HG03457 (cell line): Measurements from ENCODE around the gene SLC16A10.
A peak's percentile ranks its signal among the peaks of the same experiment; 100 is the strongest.
"Not testable (repeated sequence)": the region's sequence is repeated elsewhere in the genome, so short reads cannot be mapped to it uniquely, and the experiment has no call there.

Source experiments
- ATAC-seq: cut with Tn5 transposase; IDR thresholded peaks from one replicate; pipeline ENCODE4 v1.9.1; 2021; ENCODE audit warnings: moderate number of reproducible peaks; ENCODE audit not compliant: unreplicated experiment

SLC16A10 gene

DNA sequence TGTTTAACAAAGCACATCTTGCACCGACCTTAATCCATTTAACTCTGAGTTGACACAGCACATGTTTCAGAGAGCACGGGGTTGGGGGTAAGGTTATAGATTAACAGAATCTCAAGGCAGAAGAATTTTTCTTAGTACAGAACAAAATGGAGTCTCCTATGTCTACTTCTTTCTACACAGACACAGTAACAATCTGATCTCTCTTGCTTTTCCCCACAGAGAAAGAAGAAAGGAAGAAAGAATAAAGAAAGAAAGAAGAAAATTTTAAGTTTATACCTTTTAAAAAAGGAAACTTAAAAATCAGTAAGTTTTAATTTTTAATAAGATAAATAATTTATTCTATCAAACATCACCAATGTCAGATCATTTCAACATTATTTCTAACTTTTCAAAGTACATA is 168.5 kb downstream of the SLC16A10 start:
- ATAC-seq = not testable (repeated sequence)

- ATAC-seq = no peak
Observed at GRCh38 chr6:111256646-111257045, 169.3 kb downstream of the SLC16A10 start.

- no peak for ATAC-seq
Observed at GRCh38 chr6:111258010-111258409, 170.7 kb downstream of the SLC16A10 start.

DNA sequence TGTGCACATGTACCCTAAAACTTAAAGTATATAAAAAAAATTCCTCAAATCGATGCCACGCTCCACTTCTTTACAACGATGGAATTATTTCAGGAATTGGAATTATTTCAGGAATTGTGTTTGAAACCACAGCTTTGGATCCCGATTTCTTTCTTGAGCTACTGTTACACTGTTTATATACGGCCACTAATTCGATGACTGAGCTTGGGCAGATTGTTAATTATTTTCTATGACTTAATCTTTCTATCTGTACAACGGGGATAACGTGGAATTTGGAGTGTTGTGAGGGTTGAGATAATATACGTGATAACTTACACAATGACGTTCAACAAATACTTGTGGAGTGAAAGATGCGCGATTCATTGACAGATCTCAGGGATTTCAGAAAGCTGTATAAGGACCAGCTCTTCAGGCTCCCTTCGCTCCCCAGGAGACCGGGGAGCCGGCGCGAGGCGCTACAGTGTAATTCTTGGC is 171.3 kb downstream of the SLC16A10 start:
- no peak for ATAC-seq

DNA sequence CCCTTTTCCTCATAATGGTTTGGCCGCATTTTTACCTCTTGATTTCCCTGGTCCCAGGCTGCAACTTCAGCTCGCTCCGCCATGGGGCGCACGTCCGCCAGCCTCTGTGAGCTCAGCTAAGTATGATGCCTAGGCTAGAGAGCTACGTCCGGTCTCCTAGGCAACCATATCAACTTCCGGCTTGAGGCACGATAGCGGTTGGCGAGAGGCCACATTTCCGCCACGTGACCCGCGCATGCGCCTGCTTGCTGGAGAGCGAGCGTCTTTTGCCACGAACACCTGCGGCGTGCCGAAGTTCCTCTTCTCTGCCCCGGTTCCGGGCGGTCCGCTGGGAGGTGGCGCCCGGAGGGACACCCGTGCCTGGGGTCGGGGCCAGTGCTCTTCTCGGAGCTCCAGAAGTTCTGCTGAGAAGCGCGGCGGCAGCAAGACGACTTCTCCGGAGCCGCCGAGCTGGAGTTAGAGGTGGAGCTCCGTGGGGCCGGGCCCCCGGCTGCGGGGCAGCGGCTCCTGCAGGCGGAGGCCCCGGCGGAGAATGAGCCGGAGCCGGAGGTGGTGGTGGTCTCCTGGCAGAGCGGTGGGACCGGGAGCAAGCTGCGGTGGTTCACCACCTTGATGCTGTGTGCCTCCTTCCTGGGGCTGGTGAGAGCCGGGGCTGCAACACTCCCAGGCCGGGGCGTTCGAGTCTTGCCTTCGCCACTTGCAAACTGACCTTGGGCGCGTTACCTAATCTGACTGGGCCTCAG is 172.0 kb downstream of the SLC16A10 start:
- peak; percentile 97 for ATAC-seq

GRCh38 chr6:111260570-111261298 is 173.4 kb downstream of the SLC16A10 start:
- ATAC-seq = no peak

DNA sequence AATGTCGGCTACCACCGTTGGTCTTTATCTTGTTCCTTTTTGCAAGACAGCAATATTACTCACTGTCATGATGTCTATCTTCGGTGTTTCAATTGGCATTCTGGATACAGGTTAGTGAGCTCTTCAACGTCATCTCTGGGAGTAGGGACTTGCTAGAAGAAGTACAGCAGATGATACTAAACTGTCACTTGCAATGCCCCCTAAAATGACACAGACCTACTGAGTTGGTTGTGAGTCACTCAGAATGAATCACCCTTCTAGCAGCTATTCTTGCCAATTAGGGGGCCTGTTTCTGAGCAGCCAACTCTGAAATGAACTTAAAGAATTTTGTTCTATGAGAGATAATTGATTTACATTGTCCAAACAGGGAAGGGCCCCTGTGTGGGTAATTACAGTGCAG is 176.5 kb downstream of the SLC16A10 start:
- no peak for ATAC-seq

- ATAC-seq = no peak
Observed at GRCh38 chr6:111265842-111266241, 178.5 kb downstream of the SLC16A10 start.

DNA sequence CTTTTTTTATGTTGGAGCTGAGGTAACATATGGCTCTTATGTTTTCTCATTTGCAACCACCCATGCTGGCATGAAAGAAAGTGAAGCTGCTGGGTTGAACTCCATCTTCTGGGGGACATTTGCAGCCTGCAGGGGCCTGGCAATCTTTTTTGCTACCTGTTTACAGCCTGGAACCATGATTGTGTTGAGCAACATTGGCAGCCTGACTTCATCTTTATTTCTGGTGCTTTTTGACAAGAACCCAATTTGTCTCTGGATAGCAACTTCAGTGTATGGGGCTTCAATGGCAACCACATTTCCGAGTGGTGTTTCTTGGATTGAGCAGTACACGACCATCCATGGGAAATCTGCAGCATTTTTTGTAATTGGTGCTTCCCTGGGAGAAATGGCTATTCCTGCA is 179.0 kb downstream of the SLC16A10 start:
- no peak for ATAC-seq

GRCh38 chr6:111267764-111268333 is 180.5 kb downstream of the SLC16A10 start:
- no peak for ATAC-seq

DNA sequence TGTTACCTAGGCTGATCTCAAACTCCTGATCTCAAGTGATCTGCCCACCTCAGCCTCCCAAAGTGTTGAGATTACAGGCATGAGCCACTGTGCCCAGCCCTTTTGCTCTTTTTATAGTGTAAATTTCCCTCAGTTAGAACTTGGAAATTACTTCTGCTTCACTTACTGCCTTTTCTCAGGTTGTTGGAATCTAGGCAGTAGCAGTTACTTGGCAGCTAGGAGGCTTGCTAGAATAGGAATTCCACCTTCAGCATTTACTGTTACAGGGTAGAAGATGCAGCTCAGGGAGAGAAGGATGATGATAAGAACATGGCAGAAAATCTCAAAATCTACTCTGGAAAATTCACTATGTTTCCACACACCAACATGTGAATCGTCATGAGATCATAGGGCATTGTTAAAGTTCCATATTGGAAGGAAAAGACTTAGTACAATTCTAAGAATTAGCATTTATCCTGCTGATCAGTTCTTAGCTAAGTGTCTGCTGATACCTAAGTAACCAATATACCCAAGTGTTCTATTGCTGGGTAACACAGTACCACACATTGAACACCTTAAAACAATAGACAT is 182.2 kb downstream of the SLC16A10 start:
- ATAC-seq = no peak

- no peak for ATAC-seq
Observed at GRCh38 chr6:111270121-111270520, 182.8 kb downstream of the SLC16A10 start.

DNA sequence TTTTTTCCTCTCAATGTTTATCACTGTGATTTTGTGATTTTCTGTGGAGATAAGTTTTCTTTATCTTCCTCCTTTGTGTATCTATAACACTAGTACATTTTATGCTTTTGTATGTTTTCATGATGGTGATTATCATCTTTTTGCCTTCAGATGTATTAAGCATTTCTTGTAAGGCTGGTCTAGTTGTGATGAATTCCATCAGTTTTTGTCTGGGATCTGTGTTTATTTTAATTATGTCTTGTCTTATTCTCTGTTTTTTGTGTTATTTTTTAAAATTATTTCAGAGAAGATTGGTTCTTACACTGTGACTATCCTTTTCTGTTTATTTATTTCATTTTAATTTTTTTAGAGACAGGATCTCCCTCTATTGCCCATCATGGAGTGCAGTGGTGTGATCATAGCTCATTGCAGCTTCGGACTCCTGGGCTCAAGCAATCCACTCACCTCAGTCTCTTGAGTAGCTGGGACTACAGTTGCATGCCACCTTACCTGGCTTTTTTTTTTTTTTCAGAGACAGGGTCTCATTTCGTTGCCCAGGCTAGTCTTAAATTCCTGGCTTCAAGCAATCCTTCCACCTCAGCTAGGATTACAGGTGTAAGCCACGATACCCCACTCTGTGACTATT is 187.4 kb downstream of the SLC16A10 start:
- no peak for ATAC-seq

DNA sequence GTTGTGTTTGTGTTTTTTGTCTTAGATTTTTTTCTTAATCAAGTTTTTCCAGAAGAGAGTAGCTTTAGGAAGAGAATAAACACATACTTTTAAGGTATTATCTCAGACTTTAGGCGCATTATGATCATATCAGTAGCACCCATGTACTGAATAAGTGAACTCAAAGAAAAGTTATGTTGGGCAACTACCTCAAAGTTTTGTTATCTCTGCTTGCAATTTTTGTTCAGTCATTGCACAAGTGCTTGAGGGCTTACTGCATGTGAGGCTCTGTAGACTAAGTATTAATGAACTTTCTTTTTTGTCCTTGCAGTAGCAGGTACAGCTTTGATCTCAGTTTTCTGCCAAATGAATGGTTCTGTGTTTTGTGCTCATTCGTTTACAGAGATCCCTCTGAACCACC is 189.0 kb downstream of the SLC16A10 start:
- no peak for ATAC-seq

GRCh38 chr6:111276736-111277135 is 189.4 kb downstream of the SLC16A10 start:
- ATAC-seq = no peak

- ATAC-seq = no peak
Observed at GRCh38 chr6:111277819-111278218, 190.5 kb downstream of the SLC16A10 start.

- no peak for ATAC-seq
Observed at GRCh38 chr6:111278731-111279130, 191.4 kb downstream of the SLC16A10 start.

DNA sequence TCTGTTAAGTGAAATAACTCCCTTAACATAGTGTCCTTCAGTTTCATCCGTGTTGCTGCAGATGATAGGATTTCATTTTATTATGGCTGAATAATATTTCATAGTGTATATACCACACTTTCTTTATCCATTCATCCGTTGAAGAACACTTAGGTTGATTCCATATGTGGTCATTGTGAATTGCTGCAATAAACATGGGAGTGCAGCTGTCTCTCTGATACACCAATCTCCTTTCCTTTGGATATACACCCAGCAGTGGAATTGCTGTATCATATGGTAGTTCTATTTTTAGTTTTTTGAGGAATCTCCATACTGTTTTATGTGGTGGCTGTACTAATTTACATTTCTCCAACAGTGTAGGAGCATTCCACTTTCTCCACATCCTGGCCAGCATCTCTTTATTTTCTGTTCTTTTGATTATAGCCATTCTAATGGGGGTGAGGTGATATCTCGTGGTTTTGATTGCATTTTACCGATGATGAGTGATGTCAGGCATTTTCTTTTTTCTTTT is 193.2 kb downstream of the SLC16A10 start:
- no peak for ATAC-seq
